Loucy (cell line): ENCODE results near the gene SCNN1B.

Source experiments
- H2AFZ ChIP-seq: fragments of 200-600 bp; sonication (generic); 2 replicates; pipeline ENCODE4 v1.6.0; 2016; ENCODE audit warnings: antibody characterized with exemption, mild to moderate bottlenecking, low read length, moderate library complexity
- H3F3A ChIP-seq: fragments of 200-600 bp; 2 replicates; pipeline ENCODE4 v1.6.0; 2016; ENCODE audit warnings: antibody characterized with exemption, low read depth, mild to moderate bottlenecking
- H3K27me3 ChIP-seq: fragments of 200-600 bp; sonication (generic); 2 replicates; pipeline ENCODE4 v1.6.1; 2014; ENCODE audit warnings: low read length, mild to moderate bottlenecking; ENCODE audit not compliant: insufficient read depth, poor library complexity, severe bottlenecking
- H3K36me3 ChIP-seq: fragments of 200-600 bp; sonication (generic); 2 replicates; pipeline ENCODE4 v1.6.1; 2016; ENCODE audit warnings: low read length; ENCODE audit not compliant: insufficient read depth
- H3K4me1 ChIP-seq: fragments of 200-600 bp; sonication (generic); 2 replicates; pipeline ENCODE4 v1.5.1; 2014; ENCODE audit warnings: low read length, mild to moderate bottlenecking; ENCODE audit not compliant: insufficient read depth, poor library complexity, severe bottlenecking
- H3K4me2 ChIP-seq: fragments of 200-600 bp; sonication (generic); 2 replicates; pipeline ENCODE4 v1.6.0; 2014; ENCODE audit warnings: antibody characterized with exemption, low read length, low read depth, mild to moderate bottlenecking; ENCODE audit not compliant: poor library complexity, severe bottlenecking
- H3K4me3 ChIP-seq: fragments of 200-600 bp; sonication (generic); 2 replicates; pipeline ENCODE4 v1.5.1; 2014; ENCODE audit warnings: low read length, mild to moderate bottlenecking, mixed read lengths; ENCODE audit not compliant: poor library complexity, severe bottlenecking
- H3K79me2 ChIP-seq: fragments of 200-600 bp; sonication (generic); 2 replicates; pipeline ENCODE4 v1.6.1; 2014; ENCODE audit warnings: low read length; ENCODE audit not compliant: insufficient read depth
- H3K9ac ChIP-seq: fragments of 200-600 bp; sonication (generic); 2 replicates; pipeline ENCODE4 v1.6.0; 2014; ENCODE audit warnings: mild to moderate bottlenecking, low read depth, low read length, moderate library complexity; ENCODE audit not compliant: poor library complexity, severe bottlenecking
- H3K9me2 ChIP-seq: fragments of 200-600 bp; sonication (generic); replicated peaks from 2 replicates; pipeline ENCODE4 v1.6.1; 2016; ENCODE audit warnings: low read depth, low read length, mixed read lengths
- H3K9me3 ChIP-seq: fragments of 200-600 bp; sonication (generic); 2 replicates; pipeline ENCODE4 v1.6.1; 2014; ENCODE audit warnings: mild to moderate bottlenecking, antibody characterized with exemption, low read length, low read depth; ENCODE audit not compliant: insufficient read depth
- H4K20me1 ChIP-seq: fragments of 200-600 bp; sonication (generic); 2 replicates; pipeline ENCODE4 v1.6.0; 2014; ENCODE audit warnings: antibody characterized with exemption, low read length, mild to moderate bottlenecking; ENCODE audit not compliant: insufficient read depth, poor library complexity, severe bottlenecking
- CTCF ChIP-seq: fragments of 200-600 bp; sonication (generic); conservative IDR thresholded peaks from 2 replicates; pipeline ENCODE4 v1.5.1; 2014; ENCODE audit warnings: mild to moderate bottlenecking, antibody characterized with exemption, low read length
- EZH2phosphoT487 ChIP-seq: fragments of 200-600 bp; IDR thresholded peaks from 2 replicates; pipeline ENCODE4 v1.6.1; 2018; ENCODE audit warnings: antibody characterized with exemption, mild to moderate bottlenecking, moderate library complexity, borderline replicate concordance

Gene SCNN1B

GRCh38 chr16:23416816-23417215, 114.7 kb downstream of the SCNN1B start:
- no peaks in the 10 kb centered on the region for H3K9me3 ChIP-seq
- H3F3A ChIP-seq, result no peaks in the 10 kb centered on the region
- no peak overlapping the region for H3K4me2 ChIP-seq
- H3K27me3 ChIP-seq, result no peaks in the 10 kb centered on the region
- peaks cover 16% of the 10 kb centered on the region; the same call in 1 of the 2 replicates for H3K36me3 ChIP-seq
- no peaks in the 10 kb centered on the region for H3K9me2 ChIP-seq
- no peak for TF ChIP-seq CTCF
- TF ChIP-seq EZH2phosphoT487, result no peak
- no peak overlapping the region for H2AFZ ChIP-seq
- no peaks in the 10 kb centered on the region for H3K4me1 ChIP-seq
- H3K4me3 ChIP-seq, result no peak overlapping the region
- no peak overlapping the region for H3K9ac ChIP-seq
- H3K79me2 ChIP-seq, result no peaks in the 10 kb centered on the region
- no peaks in the 10 kb centered on the region for H4K20me1 ChIP-seq

- peaks cover 7% of the 10 kb centered on the region; the same call in 1 of the 2 replicates for H3K36me3 ChIP-seq
- no peaks in the 10 kb centered on the region for H3K79me2 ChIP-seq
- H3K9me3 ChIP-seq, result no peaks in the 10 kb centered on the region
- no peaks in the 10 kb centered on the region for H3K27me3 ChIP-seq
- no peak overlapping the region for H3K9ac ChIP-seq
- no peaks in the 10 kb centered on the region for H4K20me1 ChIP-seq
- no peaks in the 10 kb centered on the region for H3K4me1 ChIP-seq
- no peaks in the 10 kb centered on the region for H3F3A ChIP-seq
- no peak overlapping the region for H3K4me2 ChIP-seq
- H3K9me2 ChIP-seq, result no peaks in the 10 kb centered on the region
- TF ChIP-seq EZH2phosphoT487 (no peak), CTCF (no peak)
- H3K4me3 ChIP-seq, result no peak overlapping the region
- H2AFZ ChIP-seq, result no peak overlapping the region
Measured at GRCh38 chr16:23420011-23420410, 117.9 kb downstream of the SCNN1B start.

- Histone ChIP-seq H3K27me3 (no peaks in the 10 kb centered on the region), H3K4me2 (no peak overlapping the region), H3K9me2 (no peaks in the 10 kb centered on the region), H3K4me1 (no peaks in the 10 kb centered on the region), H3K9ac (no peak overlapping the region), H3F3A (no peaks in the 10 kb centered on the region), H3K79me2 (no peaks in the 10 kb centered on the region), H2AFZ (no peak overlapping the region), H3K9me3 (no peaks in the 10 kb centered on the region), H4K20me1 (no peaks in the 10 kb centered on the region), H3K4me3 (no peak overlapping the region), H3K36me3 (0 out of 2 replicates have a peak, but pooled peaks cover 4% of the 10 kb centered on the region)
- no peak for TF ChIP-seq EZH2phosphoT487
- no peak for TF ChIP-seq CTCF
Measured at GRCh38 chr16:23423496-23424049, 121.5 kb downstream of the SCNN1B start.
